ENCODE results near the gene GALNT10.

GALNT10 gene

DNA sequence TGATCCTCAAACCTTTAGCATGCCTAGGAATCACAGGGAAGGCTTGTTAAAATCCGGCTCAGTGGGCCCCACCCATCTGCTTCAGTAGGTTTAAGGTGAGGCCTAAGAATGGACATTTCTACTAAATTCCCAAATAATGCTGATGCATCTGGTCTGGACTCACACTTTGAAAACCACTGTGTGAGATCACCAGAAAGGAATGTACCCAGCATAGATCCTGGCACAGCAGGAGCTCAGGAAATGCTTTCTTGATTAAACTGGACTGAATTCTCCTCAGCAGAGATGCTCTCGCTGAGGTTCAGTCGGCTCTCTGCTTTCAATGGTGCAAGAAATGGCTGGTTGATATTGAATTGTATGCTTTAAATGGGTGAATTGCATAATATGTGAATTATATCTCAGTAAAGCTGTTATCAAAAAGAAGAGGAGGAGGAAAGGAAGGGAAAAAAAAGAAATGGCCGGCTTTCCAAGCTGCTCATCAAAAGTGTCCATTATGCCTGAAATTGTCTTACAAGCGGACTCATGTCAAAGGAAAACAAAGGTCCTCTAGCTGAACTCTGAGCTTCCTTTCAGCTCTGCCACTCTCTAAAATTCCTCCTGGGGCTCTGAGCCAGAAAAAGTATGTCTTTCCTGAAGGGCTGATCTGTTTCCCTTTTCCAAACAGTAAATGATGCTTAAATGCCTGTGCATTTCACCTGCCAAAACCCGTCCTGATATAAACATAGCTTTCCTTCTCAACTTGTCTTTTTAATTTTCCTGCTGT is 177.7 kb downstream of the GALNT10 start:
- Histone ChIP-seq H3K4me3 (ENCODE audit: low read length) (no peak overlapping the region), H3K27ac (ENCODE audit: low read depth, low read length) (no peak overlapping the region), H3K9me3 (ENCODE audit: control insufficient read depth, insufficient read depth, low read length) (no peaks in the 10 kb centered on the region), H3F3A (ENCODE audit: control insufficient read depth, insufficient read depth) (no peaks in the 10 kb centered on the region), H3K4me2 (ENCODE audit: low read length) (no peak overlapping the region), H3K36me3 (ENCODE audit: control insufficient read depth, low read length) (no peaks in the 10 kb centered on the region), H3K9me2 (replicated peaks; ENCODE audit: control insufficient read depth, low read length) (no peaks in the 10 kb centered on the region), H3K4me1 (ENCODE audit: control insufficient read depth, low read length) (no peaks in the 10 kb centered on the region), H3K79me2 (ENCODE audit: control insufficient read depth, low read length) (no peaks in the 10 kb centered on the region), H4K20me1 (ENCODE audit: control insufficient read depth, insufficient read depth, low read depth, low read length) (no peaks in the 10 kb centered on the region), H3K27me3 (ENCODE audit: control insufficient read depth, low read length) (no peaks in the 10 kb centered on the region)
- TF ChIP-seq, protein P1, sequence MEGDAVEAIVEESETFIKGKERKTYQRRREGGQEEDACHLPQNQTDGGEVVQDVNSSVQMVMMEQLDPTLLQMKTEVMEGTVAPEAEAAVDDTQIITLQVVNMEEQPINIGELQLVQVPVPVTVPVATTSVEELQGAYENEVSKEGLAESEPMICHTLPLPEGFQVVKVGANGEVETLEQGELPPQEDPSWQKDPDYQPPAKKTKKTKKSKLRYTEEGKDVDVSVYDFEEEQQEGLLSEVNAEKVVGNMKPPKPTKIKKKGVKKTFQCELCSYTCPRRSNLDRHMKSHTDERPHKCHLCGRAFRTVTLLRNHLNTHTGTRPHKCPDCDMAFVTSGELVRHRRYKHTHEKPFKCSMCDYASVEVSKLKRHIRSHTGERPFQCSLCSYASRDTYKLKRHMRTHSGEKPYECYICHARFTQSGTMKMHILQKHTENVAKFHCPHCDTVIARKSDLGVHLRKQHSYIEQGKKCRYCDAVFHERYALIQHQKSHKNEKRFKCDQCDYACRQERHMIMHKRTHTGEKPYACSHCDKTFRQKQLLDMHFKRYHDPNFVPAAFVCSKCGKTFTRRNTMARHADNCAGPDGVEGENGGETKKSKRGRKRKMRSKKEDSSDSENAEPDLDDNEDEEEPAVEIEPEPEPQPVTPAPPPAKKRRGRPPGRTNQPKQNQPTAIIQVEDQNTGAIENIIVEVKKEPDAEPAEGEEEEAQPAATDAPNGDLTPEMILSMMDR (IDR thresholded peaks at IDR 0.05; ENCODE audit: low read depth, low read length, poor library complexity, severe bottlenecking) = no peak
- no peak for TF ChIP-seq EZH2phosphoT487 (IDR thresholded peaks at IDR 0.05; ENCODE audit: borderline replicate concordance, low read length)

DNA sequence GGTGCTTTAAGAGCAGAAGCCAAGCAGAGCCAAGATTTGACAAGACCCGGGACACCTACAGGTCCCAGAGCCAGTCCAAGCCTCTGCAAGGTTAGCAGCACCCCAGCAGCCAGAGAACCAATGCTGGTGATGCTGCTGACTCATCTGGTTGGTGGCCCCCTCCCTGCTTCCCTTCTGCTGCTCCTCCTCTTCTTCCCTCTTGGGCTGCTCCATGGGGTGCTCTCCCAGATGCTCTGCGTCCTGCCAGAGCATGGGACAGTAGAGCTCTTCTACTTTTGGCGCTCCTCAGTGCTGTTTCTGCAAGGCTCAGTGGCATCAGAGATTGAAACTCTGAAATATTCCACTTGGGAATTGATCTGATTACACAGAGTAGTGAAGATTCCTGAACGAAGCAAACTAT is 179.1 kb downstream of the GALNT10 start:
- Histone ChIP-seq H3K9me3 (ENCODE audit: control insufficient read depth, insufficient read depth, low read length) (no peaks in the 10 kb centered on the region), H3K27ac (ENCODE audit: low read depth, low read length) (no peak overlapping the region), H3K27me3 (ENCODE audit: control insufficient read depth, low read length) (no peaks in the 10 kb centered on the region), H3K79me2 (ENCODE audit: control insufficient read depth, low read length) (no peaks in the 10 kb centered on the region), H3K4me1 (ENCODE audit: control insufficient read depth, low read length) (no peaks in the 10 kb centered on the region), H3F3A (ENCODE audit: control insufficient read depth, insufficient read depth) (no peaks in the 10 kb centered on the region), H3K9me2 (replicated peaks; ENCODE audit: control insufficient read depth, low read length) (no peaks in the 10 kb centered on the region), H4K20me1 (ENCODE audit: control insufficient read depth, insufficient read depth, low read depth, low read length) (no peaks in the 10 kb centered on the region), H3K4me2 (ENCODE audit: low read length) (no peak overlapping the region), H3K36me3 (ENCODE audit: control insufficient read depth, low read length) (no peaks in the 10 kb centered on the region), H3K4me3 (ENCODE audit: low read length) (no peak overlapping the region)
- TF ChIP-seq, protein P1 (IDR thresholded peaks at IDR 0.05; ENCODE audit: low read depth, low read length, poor library complexity, severe bottlenecking) = no peak
- no peak for TF ChIP-seq EZH2phosphoT487 (IDR thresholded peaks at IDR 0.05; ENCODE audit: borderline replicate concordance, low read length)

DNA sequence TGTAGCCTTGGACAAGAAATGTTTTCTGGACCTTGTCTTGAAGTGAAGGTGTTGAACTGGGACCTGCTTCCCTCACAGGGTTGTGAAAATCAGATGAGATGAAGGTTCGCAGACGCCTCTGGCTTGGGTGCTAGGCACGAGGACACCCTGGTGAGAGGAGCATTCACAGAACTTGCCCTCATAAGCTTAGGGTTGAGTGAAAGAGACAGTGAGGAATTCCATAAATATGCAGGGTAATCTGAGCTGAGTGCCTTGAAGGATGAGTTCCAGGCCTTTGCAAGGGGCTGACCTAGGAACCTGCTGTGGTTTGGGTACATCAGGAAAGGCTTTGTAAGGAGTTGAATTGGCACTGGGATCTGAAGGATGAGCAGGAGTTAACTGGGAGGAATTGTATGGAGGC is 179.6 kb downstream of the GALNT10 start:
- Histone ChIP-seq H4K20me1 (ENCODE audit: control insufficient read depth, insufficient read depth, low read depth, low read length) (no peaks in the 10 kb centered on the region), H3K4me1 (ENCODE audit: control insufficient read depth, low read length) (no peaks in the 10 kb centered on the region), H3K9me3 (ENCODE audit: control insufficient read depth, insufficient read depth, low read length) (no peaks in the 10 kb centered on the region), H3K4me2 (ENCODE audit: low read length) (no peak overlapping the region), H3K27ac (ENCODE audit: low read depth, low read length) (no peak overlapping the region), H3K36me3 (ENCODE audit: control insufficient read depth, low read length) (no peaks in the 10 kb centered on the region), H3F3A (ENCODE audit: control insufficient read depth, insufficient read depth) (no peaks in the 10 kb centered on the region), H3K27me3 (ENCODE audit: control insufficient read depth, low read length) (no peaks in the 10 kb centered on the region), H3K79me2 (ENCODE audit: control insufficient read depth, low read length) (no peaks in the 10 kb centered on the region), H3K4me3 (ENCODE audit: low read length) (no peak overlapping the region), H3K9me2 (replicated peaks; ENCODE audit: control insufficient read depth, low read length) (no peaks in the 10 kb centered on the region)
- TF ChIP-seq, protein P1 (IDR thresholded peaks at IDR 0.05; ENCODE audit: low read depth, low read length, poor library complexity, severe bottlenecking) = no peak
- no peak for TF ChIP-seq EZH2phosphoT487 (IDR thresholded peaks at IDR 0.05; ENCODE audit: borderline replicate concordance, low read length)
